Fibroblast of pulmonary artery (primary cell): ENCODE data around the gene TOX3.

ENCODE experiments used
- DNase-seq: peaks from one replicate; pipeline ENCODE4 v3.0.0-alpha.2; 2010; ENCODE audit warnings: low read depth
- H3K4me3 ChIP-seq: replicated peaks from 2 replicates; pipeline ENCODE4 v1.5.1; 2011; ENCODE audit warnings: low read depth, mild to moderate bottlenecking, control low read depth, low read length, moderate library complexity
- TF ChIP-seq, protein P1 (sequence below): IDR thresholded peaks from 2 replicates; pipeline ENCODE4 v1.5.1; 2011; ENCODE audit warnings: mild to moderate bottlenecking, control low read depth, low read length, inconsistent platforms; ENCODE audit errors: missing control alignments

TOX3 gene

DNA sequence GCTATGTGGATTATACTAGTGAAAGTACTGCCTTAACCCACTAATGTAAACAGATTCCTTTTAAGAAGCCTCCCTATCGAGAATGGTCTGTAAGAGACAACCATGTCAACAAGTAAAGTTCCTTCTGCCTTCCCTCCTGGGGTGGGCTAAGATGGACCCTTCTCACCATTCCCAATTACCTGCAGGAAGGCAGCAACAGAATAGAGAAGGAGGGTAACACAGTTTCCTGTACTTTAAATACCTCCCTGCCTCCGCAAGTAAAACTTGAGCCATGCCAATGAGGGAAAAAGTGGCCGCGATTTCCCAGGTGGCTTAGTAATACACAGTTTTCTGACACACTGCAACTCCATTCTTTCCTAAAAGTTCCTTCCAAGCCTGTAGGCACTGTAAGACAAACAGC, 45.2 kb downstream of the TOX3 start:
- no peak overlapping the region for H3K4me3 ChIP-seq
- TF ChIP-seq, protein P1, sequence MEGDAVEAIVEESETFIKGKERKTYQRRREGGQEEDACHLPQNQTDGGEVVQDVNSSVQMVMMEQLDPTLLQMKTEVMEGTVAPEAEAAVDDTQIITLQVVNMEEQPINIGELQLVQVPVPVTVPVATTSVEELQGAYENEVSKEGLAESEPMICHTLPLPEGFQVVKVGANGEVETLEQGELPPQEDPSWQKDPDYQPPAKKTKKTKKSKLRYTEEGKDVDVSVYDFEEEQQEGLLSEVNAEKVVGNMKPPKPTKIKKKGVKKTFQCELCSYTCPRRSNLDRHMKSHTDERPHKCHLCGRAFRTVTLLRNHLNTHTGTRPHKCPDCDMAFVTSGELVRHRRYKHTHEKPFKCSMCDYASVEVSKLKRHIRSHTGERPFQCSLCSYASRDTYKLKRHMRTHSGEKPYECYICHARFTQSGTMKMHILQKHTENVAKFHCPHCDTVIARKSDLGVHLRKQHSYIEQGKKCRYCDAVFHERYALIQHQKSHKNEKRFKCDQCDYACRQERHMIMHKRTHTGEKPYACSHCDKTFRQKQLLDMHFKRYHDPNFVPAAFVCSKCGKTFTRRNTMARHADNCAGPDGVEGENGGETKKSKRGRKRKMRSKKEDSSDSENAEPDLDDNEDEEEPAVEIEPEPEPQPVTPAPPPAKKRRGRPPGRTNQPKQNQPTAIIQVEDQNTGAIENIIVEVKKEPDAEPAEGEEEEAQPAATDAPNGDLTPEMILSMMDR, result no peak
- no peak for DNase-seq

DNA sequence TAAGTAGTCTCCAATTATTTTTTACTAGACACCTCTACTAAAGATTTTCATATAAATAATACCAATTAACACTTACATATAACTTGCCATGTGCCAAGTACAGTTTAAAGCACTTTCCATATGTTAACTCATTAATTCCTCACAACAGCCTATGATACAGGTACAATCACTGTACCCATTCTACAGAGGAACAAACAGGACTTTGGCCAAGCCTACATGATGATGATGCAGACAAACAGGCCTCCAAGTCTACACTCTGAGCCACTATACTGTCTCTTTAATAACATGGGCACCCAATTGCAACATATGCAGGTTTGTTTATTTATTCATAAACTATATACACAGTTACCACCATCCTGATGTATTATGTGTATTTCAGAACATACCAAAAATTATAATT, 46.0 kb downstream of the TOX3 start:
- DNase-seq, result no peak
- TF ChIP-seq, protein P1, result no peak

DNA sequence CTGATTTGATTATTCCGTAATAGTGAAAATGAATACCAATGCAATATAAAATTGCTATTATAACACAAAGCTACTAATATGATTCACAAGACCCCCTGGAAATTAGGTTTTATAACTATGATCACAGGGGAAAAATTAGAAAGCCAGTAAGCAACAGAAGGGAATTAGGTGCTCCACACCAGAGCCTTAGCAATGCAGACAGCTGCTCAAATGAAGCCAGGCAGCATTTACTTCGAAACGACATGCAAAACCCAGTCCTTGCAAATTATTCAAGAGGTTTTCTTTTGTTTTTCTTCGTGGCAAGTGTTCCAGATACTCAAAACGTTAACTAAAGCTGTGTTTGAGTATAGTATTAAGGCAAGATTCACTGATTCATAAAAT, 47.9 kb downstream of the TOX3 start:
- no peak overlapping the region for H3K4me3 ChIP-seq
- DNase-seq, result no peak
- TF ChIP-seq, protein P1, result no peak

More for the DNA sequence above, 46.0 kb downstream of the TOX3 start:
- no peak overlapping the region for H3K4me3 ChIP-seq

DNA sequence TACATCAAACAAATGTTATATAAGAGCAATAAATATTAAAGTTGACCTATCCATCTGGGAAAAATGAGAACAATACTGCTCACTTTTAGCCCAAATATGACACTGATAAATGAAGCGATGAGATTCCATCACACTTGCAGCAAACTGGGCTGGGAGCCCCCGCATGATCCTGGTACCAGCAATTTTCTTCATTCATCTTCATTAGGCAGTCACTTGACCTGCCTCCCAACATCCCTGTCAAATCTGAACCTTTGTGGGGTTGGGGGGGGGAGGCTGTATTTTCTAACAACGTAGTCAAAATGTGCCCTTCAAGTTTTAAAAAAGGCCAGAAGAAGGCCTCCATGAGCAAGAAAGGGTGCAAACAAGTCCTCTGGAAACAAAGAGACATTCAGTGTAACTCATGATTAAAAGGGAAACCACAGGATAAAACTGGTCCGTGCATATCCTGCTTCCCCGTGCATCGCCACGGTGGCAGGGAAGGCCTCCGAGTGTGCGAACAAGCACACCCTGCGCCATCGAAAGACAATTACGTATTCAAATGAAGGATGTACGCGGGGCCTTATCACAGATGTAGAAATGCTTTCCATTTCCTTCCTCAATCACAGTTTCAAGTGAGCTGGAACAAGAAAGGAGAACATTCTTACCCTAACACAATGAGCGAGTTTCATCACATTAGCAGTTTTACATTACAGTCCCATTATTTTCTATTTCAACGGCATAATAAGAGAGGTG, 48.4 kb downstream of the TOX3 start:
- TF ChIP-seq, protein P1, result no peak
- H3K4me3 ChIP-seq, result no peak overlapping the region
- DNase-seq, result no peak

DNA sequence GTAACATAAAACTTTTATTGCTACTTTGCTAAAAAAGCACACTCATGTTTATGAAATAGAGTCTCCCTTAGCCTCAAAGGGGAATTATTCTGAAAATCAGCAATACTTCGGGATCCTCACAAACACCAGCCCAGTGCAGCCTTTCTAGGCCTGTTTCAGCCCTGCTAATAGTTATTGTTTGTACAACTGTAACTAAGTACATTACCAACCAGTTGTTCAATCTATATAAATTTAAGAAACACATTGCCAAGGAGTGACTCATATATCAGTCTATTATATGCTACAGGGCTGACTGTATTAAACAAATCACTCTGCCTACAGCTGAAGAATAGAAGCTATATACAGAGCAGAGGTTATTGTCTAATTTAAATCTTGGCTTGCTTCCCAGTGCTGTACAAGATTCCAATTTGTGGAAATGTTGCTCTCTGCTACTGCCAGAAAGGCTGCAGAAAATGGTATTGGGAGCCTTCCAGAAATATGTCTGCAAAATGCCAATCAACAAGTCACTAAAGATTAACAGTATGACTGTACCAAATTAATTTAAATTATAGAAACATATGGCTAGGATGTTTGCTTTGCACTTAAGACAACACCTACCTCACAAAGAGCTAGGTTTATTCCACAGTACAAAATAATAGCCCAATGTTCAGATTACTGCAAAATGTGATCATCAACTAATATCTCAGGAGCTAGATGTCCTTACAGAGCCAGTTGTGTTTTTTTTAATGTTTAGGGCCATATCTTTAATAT, 49.7 kb downstream of the TOX3 start:
- peak; percentile 17 for DNase-seq
- TF ChIP-seq, protein P1, result no peak

DNA sequence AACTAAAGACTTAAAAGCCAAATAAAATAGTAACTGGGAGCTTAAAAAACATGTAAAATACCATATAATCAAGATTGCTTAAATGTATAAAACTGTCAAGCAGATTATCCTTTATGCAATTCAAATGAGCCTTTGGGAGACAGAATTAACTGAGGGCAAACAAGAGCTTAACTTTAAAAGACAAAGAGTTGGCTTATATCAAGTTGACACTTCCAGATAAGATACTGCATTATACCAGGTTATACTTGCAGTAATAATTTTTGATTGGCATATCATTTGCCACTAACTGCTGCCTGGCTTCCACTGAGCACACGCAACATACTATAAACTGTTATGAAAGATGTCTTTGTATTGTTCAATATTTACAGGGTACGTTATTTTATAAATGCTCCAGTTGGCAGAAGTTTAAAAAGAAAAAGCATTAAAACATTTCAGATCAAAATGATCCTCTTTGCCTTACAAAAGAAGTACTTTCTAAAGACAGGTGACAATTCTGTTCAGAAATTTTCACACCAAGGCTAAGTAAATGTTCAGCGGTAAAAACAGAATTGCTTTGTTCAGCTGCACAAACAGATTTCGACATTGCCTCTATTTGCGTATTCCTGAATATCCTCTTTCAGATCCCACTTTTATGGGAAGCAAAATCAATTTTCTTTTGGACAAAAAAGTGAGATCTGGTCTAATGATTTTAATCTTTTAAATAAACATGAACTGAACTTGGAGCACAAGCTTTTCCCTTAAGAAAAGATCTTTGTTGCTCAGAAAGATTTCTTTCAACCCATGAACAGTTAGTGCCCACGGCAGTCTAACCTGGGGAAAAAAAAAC, 50.7 kb downstream of the TOX3 start:
- H3K4me3 ChIP-seq, result no peak overlapping the region
- TF ChIP-seq, protein P1, result no peak
- DNase-seq, result no peak

More for the DNA sequence above, 49.7 kb downstream of the TOX3 start:
- H3K4me3 ChIP-seq, result no peak overlapping the region
